Activated naive CD4-positive, alpha-beta T cell treated with anti-CD3 and anti-CD28 coated beads, Interleukin-2, amount 50 U/mL, for 24 hours (primary cell): ENCODE measurements around the gene PTTG1IP.

Experiments used
- H3K27ac Mint-ChIP-seq: one replicate; pipeline ENCODE4 v1.8.0; 2021; ENCODE audit warnings: mild to moderate bottlenecking, mixed read lengths
- H3K27me3 Mint-ChIP-seq: one replicate; pipeline ENCODE4 v1.8.0; 2021; ENCODE audit warnings: mixed read lengths
- H3K36me3 Mint-ChIP-seq: one replicate; pipeline ENCODE4 v1.8.0; 2021; ENCODE audit warnings: mixed read lengths
- H3K4me1 Mint-ChIP-seq: one replicate; pipeline ENCODE4 v1.8.0; 2021; ENCODE audit warnings: mixed read lengths
- H3K4me3 Mint-ChIP-seq: one replicate; pipeline ENCODE4 v1.8.0; 2021; ENCODE audit warnings: mild to moderate bottlenecking, mixed read lengths
- H3K9me3 Mint-ChIP-seq: one replicate; pipeline ENCODE4 v1.8.0; 2021; ENCODE audit warnings: mixed read lengths

Gene PTTG1IP

DNA sequence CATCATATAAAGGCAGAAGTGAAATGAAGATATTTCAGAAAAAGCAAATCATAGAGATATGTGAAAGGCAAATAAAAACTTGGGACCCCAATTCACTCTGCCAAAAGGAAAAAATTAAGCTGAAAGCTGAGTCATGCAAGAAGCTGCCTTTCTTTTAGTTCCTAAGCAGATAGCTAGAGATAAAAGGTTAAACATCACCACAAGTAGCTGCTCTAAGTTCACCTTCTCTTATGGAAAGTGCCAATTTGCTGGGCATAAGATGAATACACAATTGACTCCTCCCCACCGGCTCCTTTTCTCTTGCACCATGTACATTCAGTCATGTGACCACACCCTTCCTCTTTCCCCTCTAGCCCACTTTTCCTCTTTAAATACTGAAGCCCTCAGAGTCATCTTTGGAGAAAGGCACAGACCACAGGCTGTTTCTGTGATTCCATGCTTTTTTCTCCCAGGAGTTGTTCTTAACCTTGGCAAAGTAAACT lies 50.3 kb downstream of the PTTG1IP start:
- H3K27ac Mint-ChIP-seq: no peak overlapping the region
- peaks cover 13% of the 10 kb centered on the region for H3K9me3 Mint-ChIP-seq
- H3K4me3 Mint-ChIP-seq: no peak overlapping the region
- H3K27me3 Mint-ChIP-seq: no peaks in the 10 kb centered on the region
- H3K36me3 Mint-ChIP-seq: peaks cover 12% of the 10 kb centered on the region
- H3K4me1 Mint-ChIP-seq: peaks cover 8% of the 10 kb centered on the region

DNA sequence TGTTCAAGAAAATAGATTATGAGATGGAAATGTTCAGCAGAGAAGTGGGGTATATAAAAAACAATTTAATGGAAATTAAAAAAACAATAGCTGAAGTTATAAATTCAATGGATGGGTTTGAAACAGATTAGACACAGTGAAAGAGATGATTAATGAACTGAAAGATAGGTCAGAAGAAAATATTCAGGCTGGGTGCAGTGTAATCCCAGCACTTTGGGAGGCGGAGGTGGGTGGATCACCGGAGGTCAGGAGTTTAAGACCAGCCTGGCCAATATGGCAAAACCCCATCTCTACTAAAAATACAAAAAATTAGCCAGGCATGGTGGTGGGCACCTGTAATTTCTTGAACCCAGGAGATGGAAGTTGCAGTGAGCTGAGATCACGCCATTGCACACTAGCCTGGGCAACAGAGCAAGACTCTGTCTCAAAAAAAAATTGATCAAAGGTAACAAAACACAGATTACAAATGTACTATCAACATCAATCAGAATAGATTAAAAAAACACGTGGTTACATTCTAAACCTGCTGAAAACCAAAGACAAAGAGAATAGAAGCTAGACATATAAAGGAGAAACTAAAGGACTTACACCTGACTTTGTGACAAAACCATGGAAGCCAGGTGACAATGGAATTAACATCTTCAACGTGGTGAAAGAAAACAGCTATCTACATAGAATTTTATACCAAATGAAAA lies 50.9 kb downstream of the PTTG1IP start:
- peaks cover 7% of the 10 kb centered on the region for H3K4me1 Mint-ChIP-seq
- peak overlapping the region; percentile 35 for H3K27ac Mint-ChIP-seq
- H3K36me3 Mint-ChIP-seq: peaks cover 8% of the 10 kb centered on the region
- H3K4me3 Mint-ChIP-seq: no peak overlapping the region
- peaks cover 11% of the 10 kb centered on the region for H3K9me3 Mint-ChIP-seq
- no peaks in the 10 kb centered on the region for H3K27me3 Mint-ChIP-seq

DNA sequence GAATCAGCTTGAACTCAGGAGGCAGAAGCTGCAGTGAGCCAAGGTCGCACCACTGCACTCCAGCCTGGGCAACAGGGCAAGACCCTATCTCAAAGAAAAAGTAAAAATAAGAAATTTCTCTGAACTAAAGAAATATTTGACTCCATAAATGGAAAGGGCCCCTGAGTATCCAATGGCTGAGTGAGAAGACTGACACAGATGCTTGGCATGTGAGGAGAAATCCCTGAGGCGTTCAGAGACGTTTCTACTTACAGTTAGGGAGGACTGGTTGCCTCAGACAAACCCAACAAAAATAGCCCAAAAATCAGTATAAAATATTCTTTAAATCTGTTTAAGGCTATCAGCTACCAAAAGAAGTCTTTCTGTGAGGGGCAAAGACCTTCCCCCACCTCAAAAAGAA lies 52.6 kb downstream of the PTTG1IP start:
- H3K27ac Mint-ChIP-seq: no peak overlapping the region

DNA sequence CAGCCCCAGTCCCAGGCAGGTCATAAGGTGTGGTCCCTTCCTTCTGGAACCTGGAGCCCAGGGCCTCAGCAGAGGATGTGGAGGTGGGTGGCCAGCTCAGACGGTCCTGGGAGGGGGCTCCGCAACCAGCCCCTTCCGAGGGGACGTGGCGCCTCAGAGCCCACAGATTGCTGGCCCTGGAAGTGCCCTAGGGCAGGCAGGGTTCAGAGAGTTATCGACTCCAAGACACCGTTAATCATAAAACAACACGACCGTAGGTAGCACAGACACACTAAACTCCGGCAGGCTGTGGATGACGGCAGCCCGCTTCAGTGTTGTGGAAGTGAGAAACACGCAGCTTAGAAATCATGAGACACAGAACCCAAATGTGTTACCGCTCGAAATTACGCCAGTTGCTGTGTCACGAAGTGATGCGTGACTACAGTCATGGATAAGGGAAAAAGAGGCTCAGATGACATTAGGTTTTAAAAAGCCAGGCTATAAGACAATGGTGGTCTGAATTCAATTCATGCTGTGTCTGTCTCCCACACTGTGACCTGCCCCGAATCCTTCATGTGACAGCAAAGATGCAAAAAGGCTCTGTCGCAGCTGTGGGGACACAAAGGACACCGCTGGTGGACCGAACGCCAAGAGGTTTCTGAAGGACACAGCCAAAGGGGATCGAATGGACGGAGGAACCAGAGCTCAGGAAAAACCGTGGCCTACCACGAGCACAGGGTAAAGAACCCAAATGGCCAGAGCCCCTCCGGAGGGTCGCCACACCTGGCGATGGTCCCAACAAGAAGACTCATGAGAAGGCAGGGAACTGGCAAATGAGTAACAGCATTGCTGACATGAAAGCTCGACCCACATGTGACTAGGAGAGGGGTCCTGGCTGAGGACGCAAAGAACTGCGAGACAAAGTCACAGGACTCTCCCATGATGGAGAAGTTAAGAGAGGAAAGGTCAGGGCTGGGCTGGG lies 53.9 kb downstream of the PTTG1IP start:
- Mint-ChIP-seq H3K36me3 (peaks cover 6% of the 10 kb centered on the region), H3K27me3 (no peaks in the 10 kb centered on the region), H3K4me1 (peaks cover 26% of the 10 kb centered on the region), H3K27ac (peak overlapping the region; percentile 41), H3K9me3 (peaks cover 11% of the 10 kb centered on the region), H3K4me3 (peak overlapping the region; percentile 65)

More for the DNA sequence above, 52.6 kb downstream of the PTTG1IP start:
- Mint-ChIP-seq H3K4me1 (peaks cover 19% of the 10 kb centered on the region), H3K9me3 (peaks cover 11% of the 10 kb centered on the region), H3K36me3 (peaks cover 6% of the 10 kb centered on the region), H3K4me3 (no peak overlapping the region), H3K27me3 (no peaks in the 10 kb centered on the region)

DNA sequence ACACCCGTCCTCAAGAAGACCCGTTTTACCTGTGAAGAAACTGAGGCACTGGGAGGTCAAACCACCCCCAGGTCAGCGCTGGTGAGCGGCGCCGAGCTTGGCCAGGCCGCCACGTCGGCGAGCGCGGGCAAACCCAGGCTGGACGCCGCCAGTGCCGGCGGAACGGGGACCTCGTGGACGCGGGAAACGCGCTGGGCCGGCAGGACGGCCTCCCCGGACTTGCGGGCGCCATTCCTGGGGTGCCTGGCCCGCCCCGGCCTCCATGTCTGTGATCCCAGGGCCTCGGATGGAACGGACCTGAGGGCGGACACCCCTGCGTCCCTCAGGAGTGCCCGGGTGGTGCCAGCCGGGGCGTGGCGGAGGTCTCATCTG lies 54.9 kb downstream of the PTTG1IP start:
- Mint-ChIP-seq H3K27ac (peak overlapping the region; percentile 8), H3K4me1 (peaks cover 24% of the 10 kb centered on the region), H3K9me3 (peaks cover 8% of the 10 kb centered on the region), H3K27me3 (no peaks in the 10 kb centered on the region), H3K36me3 (peaks cover 4% of the 10 kb centered on the region), H3K4me3 (peak overlapping the region; percentile 65)

DNA sequence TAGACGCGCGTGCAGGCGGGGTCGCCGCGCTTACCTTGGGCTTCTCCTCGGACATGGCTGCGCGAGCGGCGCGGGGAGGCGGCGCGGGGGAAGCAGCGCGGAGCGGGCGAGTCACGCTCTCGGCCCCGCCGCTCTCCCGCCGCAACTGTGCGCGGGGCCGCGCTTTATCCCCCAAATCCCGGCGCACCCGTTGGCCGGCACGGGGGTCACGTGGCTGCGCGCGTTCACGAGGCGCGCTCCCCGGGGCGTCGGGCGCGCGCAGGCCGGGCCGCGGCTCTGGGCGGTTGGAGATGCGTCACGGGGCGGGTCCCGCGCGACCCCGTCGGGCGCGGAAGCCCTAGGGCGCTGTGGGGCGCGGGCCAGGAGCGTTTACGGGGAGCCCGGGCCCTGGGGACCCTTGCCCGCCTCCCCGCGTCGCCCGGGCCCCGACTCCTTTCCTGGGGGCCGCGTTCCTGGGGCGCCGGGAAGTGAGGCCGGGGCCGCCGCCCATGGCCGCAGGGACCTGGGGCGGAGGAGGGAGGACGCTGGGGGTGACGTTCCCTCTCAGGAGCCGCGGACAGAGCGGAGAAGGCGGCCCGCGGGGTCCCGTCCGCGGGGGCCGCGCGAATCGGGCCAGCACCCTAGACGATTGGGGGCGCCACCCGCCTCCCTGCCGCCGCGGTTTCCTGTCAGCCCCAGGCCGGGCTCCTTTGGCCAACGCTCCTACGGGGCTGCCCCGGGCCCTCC lies 55.4 kb downstream of the PTTG1IP start, which contains the start of gene SUMO3:
TSS of gene SUMO3 (minus strand) at position 149 of the 726 bp plus-strand sequence. CDS start at position 55, 94 bp downstream.
- Mint-ChIP-seq H3K4me1 (peaks cover 19% of the 10 kb centered on the region), H3K27ac (peak within 1 kb of the TSS; percentile 8), H3K27me3 (no peaks in the 10 kb centered on the region), H3K9me3 (peaks cover 5% of the 10 kb centered on the region), H3K36me3 (no peaks in the 10 kb centered on the region), H3K4me3 (peak within 1 kb of the TSS; percentile 65)

DNA sequence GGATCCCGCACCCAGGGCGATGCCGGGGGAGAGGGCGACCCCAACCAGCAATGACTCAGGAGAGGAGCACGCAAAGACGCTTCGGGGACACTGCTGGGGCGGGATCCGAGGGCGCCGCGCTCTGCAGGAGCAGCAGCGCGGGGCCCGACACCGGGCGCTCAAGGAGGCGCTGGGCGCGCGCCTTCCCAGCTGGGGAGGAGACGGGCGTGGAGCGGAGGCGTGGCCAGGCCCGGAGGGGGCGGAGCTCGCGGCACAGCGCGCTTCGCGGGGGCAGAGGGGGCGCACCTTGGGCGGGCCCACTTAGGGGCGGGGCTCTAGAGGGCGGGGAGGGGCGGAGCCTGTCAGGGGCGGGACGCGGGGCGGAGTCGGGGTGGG lies 56.0 kb downstream of the PTTG1IP start:
- Mint-ChIP-seq H3K4me1 (peaks cover 23% of the 10 kb centered on the region), H3K27me3 (no peaks in the 10 kb centered on the region), H3K27ac (no peak overlapping the region), H3K9me3 (peaks cover 4% of the 10 kb centered on the region), H3K36me3 (no peaks in the 10 kb centered on the region), H3K4me3 (peak overlapping the region; percentile 54)

DNA sequence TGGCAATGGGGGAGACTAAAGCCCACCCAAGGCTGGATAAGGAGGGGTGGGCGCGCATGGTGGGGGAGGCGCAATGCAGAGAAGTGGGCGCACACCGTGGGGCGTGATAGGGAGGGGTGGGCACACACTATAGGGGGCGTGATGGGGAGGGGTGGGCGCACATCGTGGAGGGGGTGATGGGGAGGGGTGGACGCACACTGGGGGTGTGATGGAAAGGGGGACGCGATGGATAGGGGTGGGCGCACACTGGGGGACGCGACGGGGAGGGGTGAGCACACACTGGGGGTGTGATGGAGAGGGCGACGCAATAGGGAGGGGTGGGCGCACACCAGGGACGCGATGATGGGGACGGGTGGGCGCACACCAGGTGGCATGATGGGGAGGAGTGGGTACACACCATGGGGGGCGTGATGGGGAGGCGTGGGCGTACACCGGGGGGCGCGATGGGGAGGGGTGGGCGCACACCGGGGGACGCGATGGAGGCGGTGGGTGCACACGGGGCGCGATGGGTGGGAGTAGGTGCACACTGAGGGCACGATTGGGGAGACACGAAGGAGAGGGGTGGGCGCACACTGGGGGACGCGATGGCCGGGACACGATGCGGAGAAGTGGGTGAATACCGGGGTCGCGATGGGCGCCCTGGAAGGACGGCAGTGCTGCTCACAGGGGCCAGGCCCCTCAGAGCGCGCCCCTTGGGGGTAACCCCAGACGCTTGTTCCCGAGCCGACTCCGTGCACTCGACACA lies 56.6 kb downstream of the PTTG1IP start:
- no peaks in the 10 kb centered on the region for H3K9me3 Mint-ChIP-seq
- no peaks in the 10 kb centered on the region for H3K36me3 Mint-ChIP-seq
- H3K27me3 Mint-ChIP-seq: no peaks in the 10 kb centered on the region
- no peak overlapping the region for H3K27ac Mint-ChIP-seq
- H3K4me1 Mint-ChIP-seq: peaks cover 23% of the 10 kb centered on the region
- H3K4me3 Mint-ChIP-seq: peak overlapping the region; percentile 75

DNA sequence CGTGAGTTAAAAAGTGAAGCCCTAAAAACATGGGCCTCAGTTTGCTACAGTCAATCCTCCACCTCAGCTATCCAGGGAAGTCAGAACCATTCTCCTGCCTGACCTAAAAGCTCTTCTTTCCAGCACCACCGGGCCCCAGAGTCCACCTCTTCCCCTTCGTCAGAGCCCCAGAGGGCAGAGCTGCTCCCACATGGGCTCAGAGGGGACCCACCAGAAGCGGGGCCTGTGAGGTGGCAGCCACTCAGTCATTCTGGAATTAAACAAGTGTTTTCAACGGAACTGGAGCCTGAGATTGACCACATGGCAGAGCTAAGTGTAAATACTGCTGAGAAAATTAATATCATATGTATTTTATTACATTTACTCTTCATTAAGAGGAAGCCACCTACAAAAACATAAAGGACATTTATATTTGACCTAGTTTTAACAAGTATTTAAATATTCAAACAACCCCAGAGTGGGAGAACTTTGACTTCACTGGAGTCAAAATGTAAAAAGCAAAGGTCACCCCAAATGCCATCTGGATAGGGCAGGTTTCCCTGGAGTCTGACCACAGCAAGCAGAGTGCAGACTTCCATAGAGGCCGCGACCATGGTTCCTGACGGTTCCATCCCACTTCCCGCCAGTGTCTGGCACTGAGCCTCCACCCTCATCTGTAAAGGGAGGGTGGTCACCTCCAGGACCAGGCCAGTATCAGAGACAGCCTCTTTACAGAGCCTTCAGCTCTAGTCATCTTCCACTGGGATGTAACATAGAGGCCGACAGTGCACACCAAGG lies 57.5 kb downstream of the PTTG1IP start:
- peak overlapping the region; percentile 75 for H3K4me3 Mint-ChIP-seq
- H3K27me3 Mint-ChIP-seq: no peaks in the 10 kb centered on the region
- no peaks in the 10 kb centered on the region for H3K9me3 Mint-ChIP-seq
- peak overlapping the region; percentile 72 for H3K27ac Mint-ChIP-seq
- H3K36me3 Mint-ChIP-seq: peaks cover 1% of the 10 kb centered on the region
- H3K4me1 Mint-ChIP-seq: peaks cover 31% of the 10 kb centered on the region

- H3K27me3 Mint-ChIP-seq: no peaks in the 10 kb centered on the region
- no peak overlapping the region for H3K4me3 Mint-ChIP-seq
- no peaks in the 10 kb centered on the region for H3K9me3 Mint-ChIP-seq
- peaks cover 4% of the 10 kb centered on the region for H3K36me3 Mint-ChIP-seq
- H3K4me1 Mint-ChIP-seq: peaks cover 38% of the 10 kb centered on the region
- no peak overlapping the region for H3K27ac Mint-ChIP-seq
These were observed 58.3 kb downstream of the PTTG1IP start for GRCh38 chr21:44815225-44815624.

DNA sequence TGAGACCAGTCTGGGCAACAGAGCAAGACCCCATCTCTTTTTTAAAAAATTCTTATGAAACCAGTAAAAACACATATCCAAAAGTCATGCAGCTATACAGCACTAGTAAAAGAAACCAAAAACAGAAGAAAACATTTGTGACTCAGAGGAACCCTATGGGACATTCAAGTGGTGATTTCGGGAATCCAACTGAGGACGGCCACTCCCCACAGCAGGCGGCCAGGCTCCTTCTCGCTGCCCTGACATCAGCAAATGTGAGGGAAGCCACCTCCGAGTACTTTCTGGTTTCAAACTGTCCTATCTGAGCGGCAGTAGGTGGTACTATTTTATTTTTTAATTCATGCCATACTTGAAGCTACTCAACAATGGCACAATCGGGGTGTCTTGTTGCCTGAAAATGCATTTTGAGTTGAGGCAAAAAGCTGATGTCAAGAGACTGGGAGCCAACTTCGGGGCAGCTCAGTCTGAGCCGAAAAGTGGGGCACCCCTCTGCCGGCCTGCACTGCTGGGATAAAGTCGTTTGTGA lies 58.9 kb downstream of the PTTG1IP start:
- H3K4me1 Mint-ChIP-seq: peaks cover 38% of the 10 kb centered on the region
- no peaks in the 10 kb centered on the region for H3K9me3 Mint-ChIP-seq
- no peaks in the 10 kb centered on the region for H3K27me3 Mint-ChIP-seq
- no peak overlapping the region for H3K4me3 Mint-ChIP-seq
- peaks cover 4% of the 10 kb centered on the region for H3K36me3 Mint-ChIP-seq
- no peak overlapping the region for H3K27ac Mint-ChIP-seq

- H3K4me1 Mint-ChIP-seq: peaks cover 38% of the 10 kb centered on the region
- H3K9me3 Mint-ChIP-seq: no peaks in the 10 kb centered on the region
- H3K27me3 Mint-ChIP-seq: no peaks in the 10 kb centered on the region
- H3K36me3 Mint-ChIP-seq: peaks cover 6% of the 10 kb centered on the region
- H3K4me3 Mint-ChIP-seq: no peak overlapping the region
- H3K27ac Mint-ChIP-seq: peak overlapping the region; percentile 68
These were observed 59.8 kb downstream of the PTTG1IP start for GRCh38 chr21:44813727-44814126.

- Mint-ChIP-seq H3K27me3 (no peaks in the 10 kb centered on the region), H3K9me3 (no peaks in the 10 kb centered on the region), H3K4me1 (peaks cover 38% of the 10 kb centered on the region), H3K36me3 (peaks cover 6% of the 10 kb centered on the region), H3K27ac (peak overlapping the region; percentile 62), H3K4me3 (no peak overlapping the region)
These were observed 60.3 kb downstream of the PTTG1IP start for GRCh38 chr21:44813149-44813548.

DNA sequence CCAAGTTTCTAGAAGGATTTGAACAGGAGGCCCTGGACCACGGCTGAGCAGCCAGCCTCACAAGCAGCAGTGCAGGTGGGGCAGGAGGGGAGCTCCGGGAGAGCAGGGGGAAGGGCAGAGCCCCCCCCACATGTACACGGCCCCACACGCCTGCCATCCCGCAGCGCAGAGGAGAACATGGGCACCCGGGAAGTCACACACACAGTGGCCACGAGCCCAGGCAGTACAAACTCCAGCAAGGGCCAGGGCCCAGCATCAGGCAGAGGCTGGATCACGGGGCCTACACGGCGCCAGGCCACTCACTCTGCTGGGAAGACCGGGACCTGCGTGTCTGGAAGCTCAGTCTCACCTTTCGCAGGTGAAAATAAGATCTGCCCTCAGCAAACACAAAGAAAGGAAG lies 60.9 kb downstream of the PTTG1IP start:
- Mint-ChIP-seq H3K4me1 (peaks cover 38% of the 10 kb centered on the region), H3K27ac (no peak overlapping the region), H3K4me3 (no peak overlapping the region)

More for the DNA sequence above, 60.9 kb downstream of the PTTG1IP start:
- Mint-ChIP-seq H3K36me3 (peaks cover 6% of the 10 kb centered on the region), H3K9me3 (no peaks in the 10 kb centered on the region), H3K27me3 (no peaks in the 10 kb centered on the region)
